KMS-11 (cell line): ENCODE measurements around the gene ARID1B.

Experiments used
- H2AFZ ChIP-seq: fragments of 200-600 bp; sonication (generic); 2 replicates; pipeline ENCODE4 v1.6.1; 2016; ENCODE audit warnings: antibody characterized with exemption, mixed run types, low read depth
- H3K27ac ChIP-seq: fragments of 200-600 bp; sonication (generic); 2 replicates; pipeline ENCODE4 v1.6.1; 2016; ENCODE audit warnings: mild to moderate bottlenecking, mixed run types
- H3K27me3 ChIP-seq: fragments of 200-600 bp; sonication (generic); 2 replicates; pipeline ENCODE4 v1.6.1; 2017; ENCODE audit warnings: mild to moderate bottlenecking, low read depth, mixed run types, moderate library complexity; ENCODE audit not compliant: insufficient read depth
- H3K36me3 ChIP-seq: fragments of 200-600 bp; sonication (generic); 2 replicates; pipeline ENCODE4 v1.6.1; 2017; ENCODE audit warnings: mild to moderate bottlenecking, mixed run types; ENCODE audit not compliant: insufficient read depth
- H3K4me1 ChIP-seq: fragments of 200-600 bp; sonication (generic); 2 replicates; pipeline ENCODE4 v1.6.1; 2016; ENCODE audit warnings: mild to moderate bottlenecking, low read depth, mixed run types; ENCODE audit not compliant: poor library complexity, severe bottlenecking
- H3K4me2 ChIP-seq: fragments of 200-600 bp; sonication (generic); 2 replicates; pipeline ENCODE4 v1.7.0; 2016; ENCODE audit warnings: mild to moderate bottlenecking, mixed run types
- H3K4me3 ChIP-seq: fragments of 200-600 bp; sonication (generic); IDR thresholded peaks from 2 replicates; pipeline ENCODE4 v1.6.1; 2017; ENCODE audit warnings: low read depth, low read length, mixed read lengths; ENCODE audit not compliant: insufficient read depth
- H3K79me2 ChIP-seq: fragments of 200-600 bp; sonication (generic); 2 replicates; pipeline ENCODE4 v1.6.1; 2016; ENCODE audit warnings: low read depth, mixed run types; ENCODE audit not compliant: insufficient read depth
- H3K9ac ChIP-seq: fragments of 200-600 bp; sonication (generic); 2 replicates; pipeline ENCODE4 v1.6.1; 2016; ENCODE audit warnings: mild to moderate bottlenecking, mixed run types
- H4K20me1 ChIP-seq: fragments of 200-600 bp; sonication (generic); 2 replicates; pipeline ENCODE4 v1.6.1; 2016; ENCODE audit warnings: mild to moderate bottlenecking, mixed run types; ENCODE audit not compliant: insufficient read depth
- TF ChIP-seq, protein P1 (sequence below): fragments of 200-600 bp; sonication (generic); conservative IDR thresholded peaks from 2 replicates; pipeline ENCODE4 v1.6.1; 2017; ENCODE audit warnings: low read depth, mild to moderate bottlenecking, antibody characterized with exemption, low read length, moderate library complexity, mixed read lengths

ARID1B gene

DNA sequence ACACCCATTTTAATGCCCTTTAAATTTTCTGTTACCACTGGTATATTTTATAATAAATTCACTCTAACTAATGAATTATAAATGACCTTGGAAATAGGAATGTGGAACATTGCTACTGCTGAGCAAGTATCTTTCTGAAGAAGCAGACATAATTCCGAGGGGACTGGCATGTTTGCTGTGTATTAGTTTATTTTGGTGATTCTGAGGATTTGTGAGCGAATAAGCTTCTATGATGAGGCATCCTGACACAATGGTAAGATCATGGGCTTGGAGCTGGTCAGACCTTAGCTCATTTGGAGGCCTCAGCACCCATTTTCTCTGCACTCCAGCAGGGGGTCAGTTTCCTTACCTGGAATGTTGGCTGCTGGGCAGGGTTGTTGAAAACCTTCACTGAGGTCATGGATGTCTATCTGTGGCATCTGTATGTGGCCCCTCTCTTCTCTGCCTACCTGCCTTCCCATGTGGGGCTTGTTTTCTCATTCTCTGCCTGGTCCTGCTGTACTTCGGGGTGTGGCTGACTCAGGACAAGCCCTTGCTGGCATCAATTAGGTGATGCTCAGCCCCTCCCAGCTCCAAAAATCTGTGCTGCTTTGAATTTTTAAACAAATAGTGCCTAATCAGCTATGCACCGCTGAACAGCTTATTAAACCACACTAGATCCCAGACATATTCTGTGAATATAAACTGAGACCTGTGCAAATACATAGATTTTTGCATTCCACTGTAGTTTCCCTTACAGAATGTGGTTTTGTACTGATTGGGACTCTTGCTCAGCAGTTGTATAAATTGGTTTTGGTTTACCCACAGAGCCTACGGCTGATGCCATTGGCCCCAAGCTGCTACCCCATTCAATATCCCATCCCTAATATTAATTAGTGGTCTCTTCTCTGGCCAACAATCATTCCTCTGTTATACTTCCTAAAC is 10.7 kb downstream of the ARID1B start:
- no peaks in the 10 kb centered on the region for H3K27me3 ChIP-seq
- peak overlapping the region; percentile 89 for H3K4me2 ChIP-seq
- H3K27ac ChIP-seq, result peak overlapping the region; percentile 54
- TF ChIP-seq, protein P1, sequence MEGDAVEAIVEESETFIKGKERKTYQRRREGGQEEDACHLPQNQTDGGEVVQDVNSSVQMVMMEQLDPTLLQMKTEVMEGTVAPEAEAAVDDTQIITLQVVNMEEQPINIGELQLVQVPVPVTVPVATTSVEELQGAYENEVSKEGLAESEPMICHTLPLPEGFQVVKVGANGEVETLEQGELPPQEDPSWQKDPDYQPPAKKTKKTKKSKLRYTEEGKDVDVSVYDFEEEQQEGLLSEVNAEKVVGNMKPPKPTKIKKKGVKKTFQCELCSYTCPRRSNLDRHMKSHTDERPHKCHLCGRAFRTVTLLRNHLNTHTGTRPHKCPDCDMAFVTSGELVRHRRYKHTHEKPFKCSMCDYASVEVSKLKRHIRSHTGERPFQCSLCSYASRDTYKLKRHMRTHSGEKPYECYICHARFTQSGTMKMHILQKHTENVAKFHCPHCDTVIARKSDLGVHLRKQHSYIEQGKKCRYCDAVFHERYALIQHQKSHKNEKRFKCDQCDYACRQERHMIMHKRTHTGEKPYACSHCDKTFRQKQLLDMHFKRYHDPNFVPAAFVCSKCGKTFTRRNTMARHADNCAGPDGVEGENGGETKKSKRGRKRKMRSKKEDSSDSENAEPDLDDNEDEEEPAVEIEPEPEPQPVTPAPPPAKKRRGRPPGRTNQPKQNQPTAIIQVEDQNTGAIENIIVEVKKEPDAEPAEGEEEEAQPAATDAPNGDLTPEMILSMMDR, result no peak
- no peak overlapping the region for H3K9ac ChIP-seq
- H4K20me1 ChIP-seq, result peaks cover 39% of the 10 kb centered on the region; the same call in 1 of the 2 replicates
- no peak overlapping the region for H2AFZ ChIP-seq
- peaks cover 93% of the 10 kb centered on the region for H3K4me1 ChIP-seq
- no peak overlapping the region for H3K4me3 ChIP-seq
- no peaks in the 10 kb centered on the region for H3K36me3 ChIP-seq
- H3K79me2 ChIP-seq, result peaks cover 100% of the 10 kb centered on the region

DNA sequence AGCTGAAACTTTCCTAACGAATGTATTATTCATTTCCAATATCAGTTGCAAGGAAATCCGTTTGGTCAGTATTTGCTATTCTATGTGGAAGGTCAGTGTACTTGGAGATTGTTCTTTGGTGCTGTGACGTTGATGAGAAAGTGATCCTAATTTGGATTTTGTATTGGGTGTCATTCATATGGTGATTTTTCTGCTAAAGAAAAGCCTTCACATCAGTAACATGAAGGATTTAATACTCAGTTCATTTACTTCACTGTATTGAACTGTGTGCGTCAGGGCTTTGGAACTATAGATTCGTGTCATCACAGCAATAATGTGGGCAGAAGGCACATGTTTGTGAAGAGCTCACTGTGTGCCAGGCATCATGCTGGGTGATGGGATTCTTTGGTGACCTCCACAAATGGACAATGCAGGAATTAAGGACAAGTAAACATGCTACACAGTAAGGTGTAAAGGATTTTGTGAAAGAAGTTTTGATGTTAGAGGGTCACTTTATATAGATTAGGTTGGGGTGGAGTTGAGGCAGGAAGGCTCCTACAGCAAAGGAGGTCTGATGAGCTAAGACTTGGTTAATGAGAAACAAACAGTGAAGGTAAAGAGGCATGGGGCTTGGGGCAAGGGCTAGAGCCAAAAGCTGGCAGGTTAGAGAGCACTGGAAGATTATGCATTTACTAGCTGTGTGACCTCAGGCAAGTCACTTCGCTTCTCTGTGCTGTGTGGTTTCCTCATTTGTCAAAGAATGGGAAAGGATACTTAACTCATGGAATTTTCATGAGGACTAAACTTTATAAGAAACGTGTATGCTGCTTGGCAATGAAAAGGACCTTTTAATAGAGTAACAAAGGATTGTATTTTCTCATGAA is 12.1 kb downstream of the ARID1B start:
- H3K27me3 ChIP-seq, result no peaks in the 10 kb centered on the region
- peaks cover 78% of the 10 kb centered on the region for H3K4me1 ChIP-seq
- no peaks in the 10 kb centered on the region for H3K36me3 ChIP-seq
- H3K79me2 ChIP-seq, result peaks cover 100% of the 10 kb centered on the region
- H2AFZ ChIP-seq, result no peak overlapping the region
- no peak overlapping the region for H3K4me3 ChIP-seq
- H3K9ac ChIP-seq, result no peak overlapping the region
- H3K4me2 ChIP-seq, result peak overlapping the region; percentile 89; the same call in 1 of the 2 replicates
- H3K27ac ChIP-seq, result no peak overlapping the region
- TF ChIP-seq, protein P1, result no peak
- H4K20me1 ChIP-seq, result peaks cover 44% of the 10 kb centered on the region

DNA sequence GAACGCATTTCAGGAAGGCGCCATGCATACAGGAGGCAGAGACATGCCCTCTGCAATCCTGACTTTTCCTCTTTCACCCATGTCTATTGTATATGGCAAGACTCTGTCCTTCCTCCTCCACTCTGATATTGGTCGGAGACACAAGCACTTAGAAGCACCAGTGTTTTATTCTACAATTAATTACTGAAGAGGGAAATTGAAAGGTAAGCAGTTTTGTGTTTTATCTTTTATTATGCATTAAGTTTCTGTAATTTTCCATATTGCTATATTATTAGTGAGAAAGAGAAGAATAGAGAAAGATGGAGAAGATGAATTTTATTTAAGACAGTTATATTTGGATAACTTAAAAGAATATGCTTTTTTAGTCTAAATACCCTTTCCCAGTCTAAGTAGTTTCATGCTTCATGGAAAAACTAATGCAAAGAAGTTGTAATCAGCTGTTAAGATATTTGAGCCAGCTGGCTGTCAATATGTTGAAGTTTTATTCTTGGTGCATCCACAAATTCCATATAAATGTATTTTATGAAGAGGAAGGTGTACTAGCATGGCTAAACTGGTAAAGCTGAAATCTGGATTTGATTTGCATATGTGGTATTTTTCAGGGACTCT is 13.6 kb downstream of the ARID1B start:
- H3K79me2 ChIP-seq, result peaks cover 100% of the 10 kb centered on the region
- H3K27me3 ChIP-seq, result no peaks in the 10 kb centered on the region
- no peaks in the 10 kb centered on the region for H3K36me3 ChIP-seq
- H4K20me1 ChIP-seq, result peaks cover 47% of the 10 kb centered on the region
- TF ChIP-seq, protein P1, result no peak
- H3K4me1 ChIP-seq, result peaks cover 70% of the 10 kb centered on the region
- H3K9ac ChIP-seq, result no peak overlapping the region
- no peak overlapping the region for H3K4me3 ChIP-seq
- peak overlapping the region; percentile 45 for H3K4me2 ChIP-seq
- no peak overlapping the region for H3K27ac ChIP-seq
- no peak overlapping the region for H2AFZ ChIP-seq

DNA sequence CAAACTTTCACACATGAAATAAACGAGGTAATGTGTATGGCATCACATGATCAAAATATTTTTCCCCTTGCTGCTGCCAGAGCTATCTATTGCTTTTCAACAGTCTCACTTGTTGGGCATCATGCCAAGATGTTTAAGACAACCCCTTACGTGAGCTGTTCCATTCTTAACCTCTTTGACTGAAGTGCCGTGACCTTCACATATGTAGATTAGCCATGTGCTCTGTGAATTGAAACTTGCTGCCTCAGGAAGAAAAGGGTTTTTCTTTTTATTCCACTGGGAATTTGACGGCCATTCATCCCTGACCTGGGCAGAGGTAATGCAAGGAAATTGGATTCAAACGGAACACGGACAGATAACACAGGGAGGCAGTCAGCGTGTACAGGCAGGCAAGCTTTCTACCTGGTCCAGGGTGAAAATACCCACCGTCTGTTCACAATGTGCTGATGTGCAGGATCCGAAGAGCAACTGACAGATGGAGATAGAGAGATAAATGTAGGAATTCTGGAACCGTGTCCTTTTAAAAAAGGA is 14.2 kb downstream of the ARID1B start:
- no peak overlapping the region for H2AFZ ChIP-seq
- H3K27me3 ChIP-seq, result no peaks in the 10 kb centered on the region
- TF ChIP-seq, protein P1, result no peak
- H3K4me3 ChIP-seq, result no peak overlapping the region
- peaks cover 100% of the 10 kb centered on the region for H3K79me2 ChIP-seq
- H4K20me1 ChIP-seq, result peaks cover 50% of the 10 kb centered on the region
- H3K4me1 ChIP-seq, result peaks cover 65% of the 10 kb centered on the region
- peak overlapping the region; percentile 45; the same call in 1 of the 2 replicates for H3K4me2 ChIP-seq
- no peak overlapping the region for H3K27ac ChIP-seq
- no peak overlapping the region for H3K9ac ChIP-seq
- no peaks in the 10 kb centered on the region for H3K36me3 ChIP-seq
